ENCODE measurements around the gene ZMAT5.

DNA sequence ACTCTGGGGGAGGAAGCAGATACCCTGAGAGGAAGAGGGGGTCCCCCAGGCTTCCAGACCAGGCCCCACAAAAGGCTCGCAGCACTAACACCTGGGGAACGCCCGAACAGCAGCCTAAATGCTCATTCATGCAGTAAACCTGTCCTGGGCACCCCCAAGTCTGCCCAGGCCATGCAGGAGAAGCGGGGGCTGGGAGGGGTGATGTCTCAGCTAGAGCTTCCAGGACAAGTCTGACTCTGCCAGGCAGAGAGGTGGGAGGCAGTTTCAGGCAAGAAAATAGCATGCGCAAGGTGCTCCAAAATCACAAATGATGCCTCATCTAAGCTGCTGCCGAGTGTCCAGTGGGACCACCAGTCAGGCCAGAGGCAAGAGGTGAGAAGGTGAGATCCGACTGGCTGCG, 32.4 kb downstream of the ZMAT5 start:
- TF ChIP-seq, protein P1, sequence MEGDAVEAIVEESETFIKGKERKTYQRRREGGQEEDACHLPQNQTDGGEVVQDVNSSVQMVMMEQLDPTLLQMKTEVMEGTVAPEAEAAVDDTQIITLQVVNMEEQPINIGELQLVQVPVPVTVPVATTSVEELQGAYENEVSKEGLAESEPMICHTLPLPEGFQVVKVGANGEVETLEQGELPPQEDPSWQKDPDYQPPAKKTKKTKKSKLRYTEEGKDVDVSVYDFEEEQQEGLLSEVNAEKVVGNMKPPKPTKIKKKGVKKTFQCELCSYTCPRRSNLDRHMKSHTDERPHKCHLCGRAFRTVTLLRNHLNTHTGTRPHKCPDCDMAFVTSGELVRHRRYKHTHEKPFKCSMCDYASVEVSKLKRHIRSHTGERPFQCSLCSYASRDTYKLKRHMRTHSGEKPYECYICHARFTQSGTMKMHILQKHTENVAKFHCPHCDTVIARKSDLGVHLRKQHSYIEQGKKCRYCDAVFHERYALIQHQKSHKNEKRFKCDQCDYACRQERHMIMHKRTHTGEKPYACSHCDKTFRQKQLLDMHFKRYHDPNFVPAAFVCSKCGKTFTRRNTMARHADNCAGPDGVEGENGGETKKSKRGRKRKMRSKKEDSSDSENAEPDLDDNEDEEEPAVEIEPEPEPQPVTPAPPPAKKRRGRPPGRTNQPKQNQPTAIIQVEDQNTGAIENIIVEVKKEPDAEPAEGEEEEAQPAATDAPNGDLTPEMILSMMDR (IDR thresholded peaks at IDR 0.05; ENCODE audit: insufficient read depth, low read depth, low read length) = no peak
- TF ChIP-seq EZH2 (IDR thresholded peaks at IDR 0.05; ENCODE audit: insufficient read depth, low read length) = no peak

All from astrocyte (in vitro differentiated cells and primary cell).